Muscle layer of duodenum (tissue), 2 donors: ENCODE results near the gene PSMB8.

Experiments used
- H3K27ac ChIP-seq: one replicate; pipeline ENCODE4 v1.7.0; 2013; ENCODE audit warnings: mild to moderate bottlenecking, low read length
- H3K27me3 ChIP-seq: one replicate; pipeline ENCODE4 v1.7.0; 2013; ENCODE audit warnings: low read depth, mild to moderate bottlenecking, control low read depth, low read length
- H3K36me3 ChIP-seq, 2 donors: one replicate each; pipeline ENCODE4 v1.7.0; 2013; ENCODE audit warnings: low read length in 2 of 2, control low read depth in 1 of 2, mild to moderate bottlenecking in 1 of 2; ENCODE audit not compliant: insufficient read depth in 2 of 2, control insufficient read depth in 1 of 2
- H3K4me1 ChIP-seq, 2 donors: one replicate each; pipeline ENCODE4 v1.7.0; 2013; ENCODE audit warnings: low read length in 2 of 2, mild to moderate bottlenecking in 2 of 2, control low read depth in 1 of 2, moderate library complexity in 1 of 2; ENCODE audit not compliant: insufficient read depth in 2 of 2, control insufficient read depth in 1 of 2
- H3K4me3 ChIP-seq, 2 donors: one replicate each; pipeline ENCODE4 v1.7.0; 2013; ENCODE audit warnings: low read length in 2 of 2, low read depth in 1 of 2, mild to moderate bottlenecking in 1 of 2
- H3K9me3 ChIP-seq, 2 donors: one replicate each; pipeline ENCODE4 v1.7.0; 2013; ENCODE audit warnings: low read length in 2 of 2, control low read depth in 1 of 2, mild to moderate bottlenecking in 1 of 2; ENCODE audit not compliant: control insufficient read depth in 1 of 2
- donor health status: healthy.

Gene PSMB8

DNA sequence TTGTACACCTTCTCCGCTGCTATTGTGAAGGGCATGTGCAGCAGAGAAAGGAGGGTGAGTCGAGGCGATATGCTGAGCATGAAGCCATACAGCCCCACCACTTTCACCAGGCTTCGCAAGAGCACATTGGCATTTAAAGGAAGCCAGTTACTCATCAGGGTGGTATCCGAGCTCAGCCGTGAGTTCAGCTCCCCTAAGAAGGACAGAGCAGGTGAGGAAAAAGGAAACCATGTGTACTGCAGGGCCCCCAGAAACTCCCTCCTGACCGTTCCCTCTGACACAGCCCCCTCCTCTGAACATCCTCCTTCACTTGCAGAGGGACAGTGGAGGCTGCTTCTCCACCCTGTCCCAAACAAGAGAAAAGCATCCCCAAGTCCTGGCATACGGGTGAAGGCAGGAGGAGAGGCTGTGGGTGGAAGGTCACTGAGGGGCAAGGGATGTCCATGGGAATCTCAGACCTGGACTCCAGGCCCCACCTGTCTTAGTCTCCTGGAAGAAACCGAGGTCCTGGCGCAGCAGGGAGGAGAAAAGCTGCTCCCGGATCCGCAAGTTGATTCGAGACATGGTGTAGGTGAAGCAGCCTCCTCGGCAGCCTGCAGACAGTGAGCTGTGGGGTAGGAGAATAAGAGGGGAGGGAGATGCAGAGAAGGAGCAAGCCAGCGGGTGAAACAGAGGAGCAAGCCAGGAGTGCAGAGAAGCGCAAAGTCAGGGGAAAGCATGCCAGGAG lies 8.5 kb downstream of the PSMB8 start:
- no peaks in the 10 kb centered on the region for H3K27me3 ChIP-seq
- no peaks in the 10 kb centered on the region for H3K9me3 ChIP-seq
- peaks cover 0 to 6% of the 10 kb centered on the region in 2 donors for H3K4me1 ChIP-seq
- H3K4me3 ChIP-seq, result no peak overlapping the region
- H3K27ac ChIP-seq, result no peak overlapping the region
- H3K36me3 ChIP-seq, result peaks cover 32 to 34% of the 10 kb centered on the region in 2 donors

DNA sequence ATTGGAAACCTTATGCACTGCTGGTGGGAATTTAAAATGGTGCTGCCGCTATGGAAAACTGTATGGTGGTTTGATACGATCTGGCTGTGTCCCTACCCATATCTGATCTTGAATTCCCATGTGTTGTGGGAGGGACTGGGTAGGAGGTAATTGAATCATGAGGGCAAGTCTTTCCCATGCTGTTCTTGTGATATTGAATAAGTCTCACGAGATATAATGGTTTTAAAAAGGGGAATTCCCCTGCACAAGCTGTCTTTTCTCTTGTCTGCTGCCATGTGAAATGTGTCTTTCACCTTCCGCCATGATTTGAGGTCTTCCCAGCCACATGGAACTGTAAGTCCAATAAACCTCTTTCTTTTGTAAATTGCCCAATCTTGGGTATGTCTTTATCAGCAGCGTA lies 10.2 kb downstream of the PSMB8 start:
- Histone ChIP-seq H3K9me3 (no peaks in the 10 kb centered on the region), H3K4me3 (no peak overlapping the region), H3K36me3 (peaks cover 41 to 49% of the 10 kb centered on the region in 2 donors), H3K27ac (no peak overlapping the region), H3K27me3 (no peaks in the 10 kb centered on the region), H3K4me1 (peaks cover 0 to 6% of the 10 kb centered on the region in 2 donors)

DNA sequence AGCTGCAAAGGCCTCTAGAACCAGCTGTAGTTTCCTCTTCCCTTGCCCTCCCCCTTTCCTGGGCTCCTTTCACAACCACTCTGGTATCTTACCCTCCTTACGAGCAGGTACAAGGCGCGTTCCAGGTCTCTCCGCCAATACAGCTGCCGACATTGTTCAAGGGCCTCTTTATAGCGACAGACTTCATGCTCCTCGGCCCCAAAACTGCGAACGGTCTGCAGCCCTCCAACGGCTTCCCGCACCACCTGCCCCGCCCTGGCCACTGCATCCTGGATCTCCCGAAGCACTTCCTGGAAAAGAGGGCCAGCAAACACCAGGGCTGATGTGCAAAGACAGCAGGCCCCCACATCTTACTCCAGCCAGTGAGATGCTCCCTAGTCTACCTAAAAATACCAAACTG lies 11.3 kb downstream of the PSMB8 start:
- Histone ChIP-seq H3K4me3 (no peak overlapping the region), H3K4me1 (peaks cover 0 to under 1% of the 10 kb centered on the region in 2 donors), H3K27me3 (no peaks in the 10 kb centered on the region), H3K9me3 (no peaks in the 10 kb centered on the region), H3K36me3 (peaks cover 43 to 55% of the 10 kb centered on the region in 2 donors), H3K27ac (no peak overlapping the region)

DNA sequence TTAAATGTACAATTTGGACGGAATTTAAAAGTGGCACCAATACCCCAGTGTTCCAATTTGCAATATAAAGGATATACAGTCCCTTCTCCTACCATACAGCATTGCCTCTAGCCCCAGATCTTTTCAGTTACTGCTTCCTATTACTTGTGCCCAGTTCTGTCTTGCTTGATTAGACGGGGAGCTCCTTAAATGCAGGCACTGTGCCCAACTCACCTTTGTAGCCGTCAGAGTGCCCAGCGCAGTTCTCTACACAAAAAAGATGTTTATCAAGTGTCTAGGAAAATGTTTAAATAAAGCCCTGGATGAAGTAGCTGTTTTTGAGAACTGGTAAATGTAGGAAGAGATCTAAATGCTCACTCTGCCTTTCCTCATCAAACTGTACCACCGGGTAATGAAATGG lies 12.9 kb downstream of the PSMB8 start:
- Histone ChIP-seq H3K27me3 (no peaks in the 10 kb centered on the region), H3K36me3 (peaks cover 49 to 58% of the 10 kb centered on the region in 2 donors), H3K27ac (no peak overlapping the region), H3K4me1 (no peaks in the 10 kb centered on the region), H3K9me3 (no peaks in the 10 kb centered on the region), H3K4me3 (no peak overlapping the region)

DNA sequence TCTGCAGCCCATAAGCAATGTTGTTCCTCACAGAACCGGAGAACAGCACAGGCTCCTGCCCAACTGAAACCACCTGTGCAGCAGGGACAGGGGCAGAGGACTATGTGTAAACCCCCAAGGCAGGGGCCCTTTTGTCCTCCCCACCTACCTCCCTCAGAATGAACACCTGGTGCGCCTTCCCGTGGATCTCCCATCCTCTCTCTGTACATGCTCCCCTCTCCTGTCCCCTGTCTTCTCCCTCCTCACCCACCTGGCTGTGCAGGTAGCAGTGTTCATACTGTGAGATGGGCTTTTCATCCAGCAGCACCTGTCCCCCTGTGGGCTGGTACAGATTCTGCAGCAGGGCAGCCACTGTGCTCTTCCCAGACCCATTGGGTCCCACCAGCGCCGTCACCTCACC lies 13.8 kb downstream of the PSMB8 start:
- no peaks in the 10 kb centered on the region for H3K4me1 ChIP-seq
- H3K27ac ChIP-seq, result no peak overlapping the region
- H3K36me3 ChIP-seq, result peaks cover 45 to 54% of the 10 kb centered on the region in 2 donors
- H3K4me3 ChIP-seq, result no peak overlapping the region
- H3K9me3 ChIP-seq, result no peaks in the 10 kb centered on the region
- H3K27me3 ChIP-seq, result no peaks in the 10 kb centered on the region

DNA sequence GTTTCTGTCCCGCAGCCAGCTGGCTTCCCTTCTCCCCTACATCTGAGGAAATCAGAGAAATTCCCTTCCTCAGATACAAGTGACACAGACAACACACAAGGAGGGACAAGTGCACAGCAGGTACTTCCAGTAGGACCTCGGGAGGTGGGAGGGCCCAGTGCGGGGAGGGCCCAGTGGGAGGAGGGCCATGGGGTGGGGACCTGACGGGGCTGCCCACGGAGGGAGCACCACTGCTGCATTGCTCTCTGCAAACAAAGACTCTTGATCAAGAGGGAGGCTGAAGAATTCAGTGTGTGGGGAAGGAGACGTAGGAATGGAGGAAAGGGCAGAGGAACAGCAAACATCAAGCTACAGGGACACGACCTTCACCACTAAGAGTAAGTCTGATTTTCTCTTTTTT lies 14.4 kb downstream of the PSMB8 start:
- Histone ChIP-seq H3K9me3 (no peaks in the 10 kb centered on the region), H3K27ac (no peak overlapping the region), H3K36me3 (peaks cover 40 to 54% of the 10 kb centered on the region in 2 donors), H3K4me3 (no peak overlapping the region), H3K27me3 (no peaks in the 10 kb centered on the region), H3K4me1 (no peaks in the 10 kb centered on the region)

DNA sequence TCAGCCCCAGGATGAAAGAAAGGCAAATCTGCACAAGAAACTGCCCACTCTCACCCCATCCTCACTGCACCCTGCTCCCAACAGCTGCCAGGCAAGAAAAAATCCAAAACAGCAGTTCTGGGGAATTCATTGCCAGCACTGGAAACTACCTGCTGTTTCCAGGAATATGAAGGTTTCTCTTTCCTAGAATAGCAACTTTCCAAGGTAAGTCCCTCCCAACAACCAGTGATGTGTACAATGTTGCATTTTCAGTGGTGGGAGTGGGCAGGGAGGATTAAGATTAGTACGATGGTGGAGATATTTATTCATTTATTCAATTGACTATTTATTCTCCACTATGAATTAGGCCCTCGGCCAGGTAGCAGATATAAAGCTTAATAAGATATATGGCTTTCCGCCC lies 16.8 kb downstream of the PSMB8 start:
- peaks cover 35 to 46% of the 10 kb centered on the region in 2 donors for H3K36me3 ChIP-seq
- no peaks in the 10 kb centered on the region for H3K4me1 ChIP-seq
- no peak overlapping the region for H3K4me3 ChIP-seq
- no peaks in the 10 kb centered on the region for H3K27me3 ChIP-seq
- no peak overlapping the region for H3K27ac ChIP-seq
- no peaks in the 10 kb centered on the region for H3K9me3 ChIP-seq

DNA sequence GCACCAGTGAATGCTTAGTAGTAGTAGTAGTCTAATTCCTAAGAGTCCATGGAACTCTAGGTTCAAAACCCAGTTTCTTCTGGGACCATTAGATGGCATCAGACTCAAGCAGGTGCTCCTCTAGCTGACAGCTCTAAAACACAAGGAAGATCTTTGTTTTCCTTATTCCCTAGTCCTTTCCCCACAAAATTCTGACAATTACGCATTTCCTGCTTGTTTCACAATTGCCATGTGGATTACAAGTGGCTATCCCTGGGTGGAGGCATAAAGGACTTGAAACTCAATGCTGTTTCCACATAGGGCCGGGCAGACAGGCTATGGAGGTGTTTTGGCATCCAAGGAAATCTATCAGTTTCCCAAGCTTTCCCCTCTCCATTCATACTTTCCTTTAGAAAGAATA lies 17.9 kb downstream of the PSMB8 start:
- Histone ChIP-seq H3K27me3 (no peaks in the 10 kb centered on the region), H3K4me1 (no peaks in the 10 kb centered on the region), H3K36me3 (peaks cover 24 to 36% of the 10 kb centered on the region in 2 donors), H3K9me3 (no peaks in the 10 kb centered on the region), H3K27ac (no peak overlapping the region), H3K4me3 (no peak overlapping the region)

DNA sequence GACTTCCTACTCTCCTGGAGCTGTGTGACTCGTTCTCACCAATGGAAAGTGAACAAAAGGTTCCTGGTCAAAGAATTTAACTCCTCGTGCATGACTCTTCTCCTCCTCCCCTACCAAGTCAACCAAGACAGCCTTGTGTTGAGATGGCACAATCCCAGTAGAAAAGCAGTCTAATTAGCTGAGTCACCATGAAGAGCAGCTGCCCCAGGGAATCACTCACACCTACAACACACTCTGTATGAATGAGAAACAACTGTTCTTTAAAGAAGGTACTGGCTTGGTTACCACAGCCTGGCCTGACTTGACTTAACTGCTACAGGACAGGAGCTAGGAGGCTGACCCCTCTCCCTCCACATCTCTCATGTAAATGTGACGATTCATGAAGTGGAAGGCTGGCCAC lies 24.1 kb downstream of the PSMB8 start:
- no peaks in the 10 kb centered on the region for H3K4me1 ChIP-seq
- H3K27me3 ChIP-seq, result no peaks in the 10 kb centered on the region
- no peak overlapping the region for H3K4me3 ChIP-seq
- H3K27ac ChIP-seq, result no peak overlapping the region
- no peaks in the 10 kb centered on the region for H3K36me3 ChIP-seq
- no peaks in the 10 kb centered on the region for H3K9me3 ChIP-seq

DNA sequence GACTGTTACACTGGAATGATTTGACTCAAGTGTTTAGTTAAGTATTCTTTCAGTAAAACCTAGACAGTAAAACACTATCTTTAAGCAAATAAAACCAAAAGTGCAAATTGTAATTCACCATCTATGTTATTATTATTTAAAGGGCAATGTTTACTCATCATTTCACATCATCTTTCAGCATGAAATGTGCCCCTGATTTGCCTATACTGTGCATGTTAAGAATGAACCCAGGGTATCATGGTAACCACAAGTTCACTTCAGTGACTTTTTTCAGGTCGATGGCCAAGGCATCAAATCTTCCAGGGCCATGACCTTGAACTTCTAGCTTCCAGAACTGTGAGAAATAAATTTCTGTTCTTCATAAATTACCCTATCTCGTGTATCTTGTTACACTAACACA lies 25.0 kb downstream of the PSMB8 start:
- Histone ChIP-seq H3K4me1 (no peaks in the 10 kb centered on the region), H3K9me3 (no peaks in the 10 kb centered on the region), H3K36me3 (no peaks in the 10 kb centered on the region), H3K27ac (no peak overlapping the region), H3K4me3 (no peak overlapping the region), H3K27me3 (no peaks in the 10 kb centered on the region)

DNA sequence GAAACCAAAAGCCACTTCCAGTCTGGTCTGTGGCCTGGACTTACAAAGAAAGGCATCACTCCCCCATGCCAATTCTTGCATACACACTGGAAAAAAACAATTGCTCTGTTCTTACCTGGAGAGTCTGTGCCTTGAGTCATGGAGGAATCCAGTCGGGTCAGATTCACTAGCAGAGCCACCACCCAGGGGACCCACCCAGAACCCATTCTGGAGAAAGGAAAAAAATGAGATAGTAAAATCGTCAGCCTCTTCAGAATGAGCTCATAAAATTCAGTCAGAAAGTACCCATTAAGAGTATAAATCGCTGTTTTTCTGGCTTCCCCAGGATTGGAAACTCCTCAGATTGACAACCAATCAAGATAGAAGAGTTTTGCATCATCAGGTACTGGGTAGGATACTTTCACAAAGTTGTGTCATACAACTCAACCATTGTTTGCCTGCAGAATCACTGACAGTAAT lies 27.1 kb downstream of the PSMB8 start, which contains the start of gene HLA-DOB:
HLA-DOB (minus strand) TSS at position 257 of the 459 bp plus-strand sequence; CDS start at position 206, 51 bp downstream.
- Histone ChIP-seq H3K4me3 (peak within 1 kb of the TSS in 1 of 2 donors; percentile 37), H3K36me3 (no peaks in the 10 kb centered on the region), H3K9me3 (no peaks in the 10 kb centered on the region), H3K4me1 (no peaks in the 10 kb centered on the region), H3K27me3 (no peaks in the 10 kb centered on the region), H3K27ac (no peak within 1 kb of the TSS)

DNA sequence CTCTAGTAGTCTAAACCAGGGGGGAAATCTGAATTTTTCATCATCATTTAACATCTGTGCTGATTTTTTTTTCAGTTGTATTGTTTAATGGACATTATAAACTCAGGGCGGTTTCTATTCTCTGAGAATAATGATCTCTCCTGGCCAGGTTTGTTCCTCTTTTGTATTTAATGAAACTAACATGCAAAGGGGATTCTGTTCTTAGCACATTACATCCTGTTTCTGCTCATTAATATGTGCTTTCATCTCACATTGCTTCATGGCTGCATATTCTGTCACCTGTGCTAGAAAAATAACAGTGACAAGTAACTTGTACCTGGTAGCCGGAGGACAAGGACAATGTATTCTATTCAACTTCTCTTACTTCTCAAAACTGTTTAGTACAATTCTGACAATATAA lies 27.9 kb downstream of the PSMB8 start:
- H3K27ac ChIP-seq, result no peak overlapping the region
- no peaks in the 10 kb centered on the region for H3K27me3 ChIP-seq
- no peak overlapping the region for H3K4me3 ChIP-seq
- H3K36me3 ChIP-seq, result no peaks in the 10 kb centered on the region
- no peaks in the 10 kb centered on the region for H3K4me1 ChIP-seq
- H3K9me3 ChIP-seq, result no peaks in the 10 kb centered on the region
